ENCODE measurements around the gene CEBPE.

DNA sequence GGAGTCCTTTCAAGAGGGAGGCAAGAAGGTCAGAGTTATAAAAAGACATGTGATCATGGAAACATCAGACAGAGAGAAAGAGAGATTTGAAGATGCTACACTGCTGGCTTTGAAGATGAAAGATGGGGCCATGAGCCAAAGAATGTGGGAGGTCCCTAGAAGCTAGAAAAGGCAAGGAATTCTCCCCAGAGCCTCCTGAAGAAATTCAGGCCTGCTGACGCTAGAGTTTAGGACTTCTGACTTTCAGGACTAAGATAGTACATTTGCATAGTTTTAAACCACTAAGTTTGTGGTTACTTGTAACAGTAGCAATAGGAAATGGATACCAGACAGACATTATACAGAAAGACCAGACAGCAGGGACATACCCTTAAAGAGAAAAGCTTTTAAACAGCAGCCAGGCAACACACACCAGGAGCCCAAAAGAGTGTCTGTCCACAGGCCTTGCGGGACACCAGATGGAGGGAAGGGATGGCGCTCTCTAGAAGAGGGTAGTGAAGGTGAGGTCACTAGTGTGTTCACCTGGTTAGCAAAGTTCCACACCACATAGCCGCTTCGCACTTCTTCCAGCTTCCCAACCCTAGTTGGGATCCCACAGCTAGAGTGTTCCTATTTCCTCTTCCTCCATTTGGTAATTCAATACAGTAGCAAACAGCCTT, 29.7 kb upstream of the CEBPE start:
- TF ChIP-seq, protein P1, sequence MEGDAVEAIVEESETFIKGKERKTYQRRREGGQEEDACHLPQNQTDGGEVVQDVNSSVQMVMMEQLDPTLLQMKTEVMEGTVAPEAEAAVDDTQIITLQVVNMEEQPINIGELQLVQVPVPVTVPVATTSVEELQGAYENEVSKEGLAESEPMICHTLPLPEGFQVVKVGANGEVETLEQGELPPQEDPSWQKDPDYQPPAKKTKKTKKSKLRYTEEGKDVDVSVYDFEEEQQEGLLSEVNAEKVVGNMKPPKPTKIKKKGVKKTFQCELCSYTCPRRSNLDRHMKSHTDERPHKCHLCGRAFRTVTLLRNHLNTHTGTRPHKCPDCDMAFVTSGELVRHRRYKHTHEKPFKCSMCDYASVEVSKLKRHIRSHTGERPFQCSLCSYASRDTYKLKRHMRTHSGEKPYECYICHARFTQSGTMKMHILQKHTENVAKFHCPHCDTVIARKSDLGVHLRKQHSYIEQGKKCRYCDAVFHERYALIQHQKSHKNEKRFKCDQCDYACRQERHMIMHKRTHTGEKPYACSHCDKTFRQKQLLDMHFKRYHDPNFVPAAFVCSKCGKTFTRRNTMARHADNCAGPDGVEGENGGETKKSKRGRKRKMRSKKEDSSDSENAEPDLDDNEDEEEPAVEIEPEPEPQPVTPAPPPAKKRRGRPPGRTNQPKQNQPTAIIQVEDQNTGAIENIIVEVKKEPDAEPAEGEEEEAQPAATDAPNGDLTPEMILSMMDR (IDR thresholded peaks at IDR 0.05 in 2 of 3, conservative IDR thresholded peaks at IDR 0.05 in 1 of 3; ENCODE audit: borderline replicate concordance in 1 of 3, insufficient read depth in 1 of 3, low read depth in 2 of 3, low read length in 2 of 3) = no peak
- TF ChIP-seq POLR2AphosphoS5 (IDR thresholded peaks at IDR 0.05; ENCODE audit: low read depth, low read length) = no peak
- TF ChIP-seq YY1 (IDR thresholded peaks at IDR 0.05; ENCODE audit: extremely low read depth, insufficient replicate concordance, low read depth, low read length) = no peak
- no peak for TF ChIP-seq POLR2A (IDR thresholded peaks at IDR 0.05; ENCODE audit: borderline replicate concordance, extremely low read depth, insufficient read depth, insufficient read length)
- no peak for TF ChIP-seq JUND (IDR thresholded peaks at IDR 0.05)
- TF ChIP-seq, protein P2, sequence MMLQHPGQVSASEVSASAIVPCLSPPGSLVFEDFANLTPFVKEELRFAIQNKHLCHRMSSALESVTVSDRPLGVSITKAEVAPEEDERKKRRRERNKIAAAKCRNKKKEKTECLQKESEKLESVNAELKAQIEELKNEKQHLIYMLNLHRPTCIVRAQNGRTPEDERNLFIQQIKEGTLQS (IDR thresholded peaks at IDR 0.05) = no peak
- no peak for TF ChIP-seq CEBPB (IDR thresholded peaks at IDR 0.05; ENCODE audit: low read depth)
- TF ChIP-seq, protein P3, sequence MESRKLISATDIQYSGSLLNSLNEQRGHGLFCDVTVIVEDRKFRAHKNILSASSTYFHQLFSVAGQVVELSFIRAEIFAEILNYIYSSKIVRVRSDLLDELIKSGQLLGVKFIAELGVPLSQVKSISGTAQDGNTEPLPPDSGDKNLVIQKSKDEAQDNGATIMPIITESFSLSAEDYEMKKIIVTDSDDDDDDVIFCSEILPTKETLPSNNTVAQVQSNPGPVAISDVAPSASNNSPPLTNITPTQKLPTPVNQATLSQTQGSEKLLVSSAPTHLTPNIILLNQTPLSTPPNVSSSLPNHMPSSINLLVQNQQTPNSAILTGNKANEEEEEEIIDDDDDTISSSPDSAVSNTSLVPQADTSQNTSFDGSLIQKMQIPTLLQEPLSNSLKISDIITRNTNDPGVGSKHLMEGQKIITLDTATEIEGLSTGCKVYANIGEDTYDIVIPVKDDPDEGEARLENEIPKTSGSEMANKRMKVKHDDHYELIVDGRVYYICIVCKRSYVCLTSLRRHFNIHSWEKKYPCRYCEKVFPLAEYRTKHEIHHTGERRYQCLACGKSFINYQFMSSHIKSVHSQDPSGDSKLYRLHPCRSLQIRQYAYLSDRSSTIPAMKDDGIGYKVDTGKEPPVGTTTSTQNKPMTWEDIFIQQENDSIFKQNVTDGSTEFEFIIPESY (IDR thresholded peaks at IDR 0.05; ENCODE audit: extremely low read depth, insufficient replicate concordance, low read length) = no peak
- no peak for TF ChIP-seq RAD21 (IDR thresholded peaks at IDR 0.05; ENCODE audit: low read depth)
- no peak for TF ChIP-seq ZFX (IDR thresholded peaks at IDR 0.05)
- TF ChIP-seq EZH2 (IDR thresholded peaks at IDR 0.05) = no peak
- no peak for TF ChIP-seq ELF1 (IDR thresholded peaks at IDR 0.05; ENCODE audit: borderline replicate concordance, low read depth)
- TF ChIP-seq EZH2phosphoT487 (IDR thresholded peaks at IDR 0.05; ENCODE audit: borderline replicate concordance) = no peak
